Tibial nerve (tissue), 4 donors: Measurements from ENCODE around the gene ACOT4. TPM values are rescaled to one million over a fixed set of nuclear protein-coding genes. Genes with fewer than 3 reads are reported as not detected.
"Not testable (repeated sequence)": the region's sequence is repeated elsewhere in the genome, so short reads cannot be mapped to it uniquely, and the experiment has no call there.

Source experiments
- DNase-seq, 2 donors: peaks; one replicate each; pipeline ENCODE4 v3.0.0-alpha.2; 2019; ENCODE audit warnings: low spot score in 2 of 2
- H3K27ac ChIP-seq, 4 donors: fragments of 200-600 bp; sonication (generic) in 3 of 4; one replicate each; pipeline ENCODE4 v1.5.1; 2017 to 2019; ENCODE audit warnings: mild to moderate bottlenecking in 1 of 4
- H3K27me3 ChIP-seq, 2 donors: fragments of 200-600 bp; sonication (generic) in 1 of 2; one replicate each; pipeline versions ENCODE4 v1.5.1 to v1.6.0; 2017 to 2019
- H3K36me3 ChIP-seq, 3 donors: fragments of 200-600 bp; sonication (generic); one replicate each; pipeline ENCODE4 v1.5.1; 2018 to 2019
- H3K4me1 ChIP-seq, 4 donors: fragments of 200-600 bp; sonication (generic) in 3 of 4; one replicate each; pipeline ENCODE4 v1.5.1; 2017 to 2019
- H3K4me3 ChIP-seq, 4 donors: fragments of 200-600 bp; sonication (generic) in 3 of 4; one replicate each; pipeline ENCODE4 v1.5.1; 2017 to 2019; ENCODE audit warnings: mild to moderate bottlenecking in 1 of 4, moderate library complexity in 1 of 4
- H3K9me3 ChIP-seq, 4 donors: fragments of 200-600 bp; sonication (generic) in 3 of 4; one replicate each; pipeline ENCODE4 v1.5.1; 2017 to 2019
- CTCF ChIP-seq, 5 experiments: fragments of 200-600 bp in 3 of 5; fragments of 450-650 bp in 2 of 5; sonication (generic) in 3 of 5; IDR thresholded peaks; one replicate each; pipeline ENCODE4 v1.5.1; 2016 to 2019; ENCODE audit warnings: antibody characterized with exemption in 5 of 5, mild to moderate bottlenecking in 3 of 5, moderate library complexity in 2 of 5
- EP300 ChIP-seq, 2 donors: sonication (generic); formaldehyde crosslinking; IDR thresholded peaks; one replicate each; pipeline ENCODE4 v1.6.1; 2017; ENCODE audit warnings: antibody characterized with exemption in 2 of 2, mild to moderate bottlenecking in 1 of 2
- POLR2A ChIP-seq, 2 donors: fragments of 450-650 bp; IDR thresholded peaks; one replicate each; pipeline ENCODE4 v1.6.1; 2017; ENCODE audit warnings: antibody characterized with exemption in 2 of 2, mild to moderate bottlenecking in 2 of 2, moderate library complexity in 2 of 2
- WGBS, 2 donors: methylation state at CpG; one replicate each; pipeline ENCODE4 v1.1.5; 2018; 5-methylcytosine and 5-hydroxymethylcytosine counted together
- total RNA-seq, 4 donors: library from RNA; depleted of rRNA; stranded (reverse); fragments of >200 nt; gene quantifications; one replicate each; pipeline ENCODE4 v1.1.0, GENCODE V29; 2016

ACOT4 gene
- total RNA-seq, 4 donors from 2014 or later = 0.20 to 3.3 (median 1.6) TPM

- H3K4me3 ChIP-seq = peak overlapping the region; percentile 53 to 67 (median 62)
- no peak for DNase-seq
- 14 to 18% methylated on average over 46 to 52 of the region's 53 CpGs for WGBS, 2 donors
- H3K4me1 ChIP-seq = peaks cover 0 to 15% (median 6%) of the 10 kb centered on the region in 4 donors
- no peak for TF ChIP-seq EP300 (IDR thresholded peaks at IDR 0.05)
- no peak for TF ChIP-seq POLR2A (IDR thresholded peaks at IDR 0.05)
- TF ChIP-seq CTCF (IDR thresholded peaks at IDR 0.05) = peak in 4 of 5 experiments; percentile 7 to 32 (median 26)
- no peaks in the 10 kb centered on the region for H3K27me3 ChIP-seq
- H3K36me3 ChIP-seq = no peaks in the 10 kb centered on the region
- no peaks in the 10 kb centered on the region for H3K9me3 ChIP-seq
- peak overlapping the region in 2 of 4 donors; percentile 23 to 52 for H3K27ac ChIP-seq
These were observed 42.5 kb downstream of the ACOT4 start for GRCh38 chr14:73634011-73634833.

GRCh38 chr14:73636355-73636754 lies 44.7 kb downstream of the ACOT4 start:
- 79 to 89% methylated on average over 10 of the region's 10 CpGs for WGBS, 2 donors

GRCh38 chr14:73637830-73638229 lies 46.2 kb downstream of the ACOT4 start:
- H3K4me1 ChIP-seq = peaks cover 0 to 15% (median 5%) of the 10 kb centered on the region in 4 donors
- no peak for DNase-seq
- no peaks in the 10 kb centered on the region for H3K9me3 ChIP-seq
- no peak overlapping the region for H3K4me3 ChIP-seq
- TF ChIP-seq POLR2A (IDR thresholded peaks at IDR 0.05) (no peak), EP300 (IDR thresholded peaks at IDR 0.05) (no peak)
- H3K27ac ChIP-seq = no peak overlapping the region
- 69% methylated on average over 5 of the region's 5 CpGs for WGBS, 2 donors
- no peaks in the 10 kb centered on the region for H3K27me3 ChIP-seq
- no peaks in the 10 kb centered on the region for H3K36me3 ChIP-seq

More at GRCh38 chr14:73636355-73636754, 44.7 kb downstream of the ACOT4 start:
- peaks cover 0 to 15% (median 6%) of the 10 kb centered on the region in 4 donors for H3K4me1 ChIP-seq
- not testable (repeated sequence) for H3K9me3 ChIP-seq, H3K36me3 ChIP-seq, H3K27ac ChIP-seq, DNase-seq, H3K27me3 ChIP-seq, H3K4me3 ChIP-seq

GRCh38 chr14:73640796-73641365 lies 49.2 kb downstream of the ACOT4 start:
- Histone ChIP-seq H3K9me3 (no peaks in the 10 kb centered on the region), H3K4me1 (peaks cover 0 to 14% (median 7%) of the 10 kb centered on the region in 4 donors), H3K27ac (no peak overlapping the region), H3K27me3 (no peaks in the 10 kb centered on the region), H3K4me3 (no peak overlapping the region), H3K36me3 (no peaks in the 10 kb centered on the region)
- no peak for TF ChIP-seq POLR2A (IDR thresholded peaks at IDR 0.05)
- 96 to 97% methylated on average over 5 of the region's 5 CpGs for WGBS, 2 donors
- DNase-seq = no peak

- peak; percentile 78 for DNase-seq
- Histone ChIP-seq H3K36me3 (no peaks in the 10 kb centered on the region), H3K27ac (peak within 1 kb of the TSS; percentile 75 to 91 (median 88)), H3K4me3 (peak within 1 kb of the TSS; percentile 63 to 86 (median 70)), H3K9me3 (no peaks in the 10 kb centered on the region), H3K27me3 (no peaks in the 10 kb centered on the region), H3K4me1 (peaks cover 0 to 23% (median 7%) of the 10 kb centered on the region in 4 donors)
- TF ChIP-seq CTCF (IDR thresholded peaks at IDR 0.05) (peak in 1 of 5 experiments; percentile 20), POLR2A (IDR thresholded peaks at IDR 0.05) (peak in 1 of 2 donors; percentile 62), EP300 (IDR thresholded peaks at IDR 0.05) (peak; percentile 36 to 86)
- WGBS, 2 donors = 0 to 1% methylated on average over 39 to 43 of the region's 43 CpGs
These were observed 53.0 kb downstream of the ACOT4 start, which contains the start of gene DNAL1 for GRCh38 chr14:73644531-73645247. DNAL1 (plus strand) TSS chr14:73644986; CDS start chr14:73645040, 54 bp downstream.

GRCh38 chr14:73645248-73645610 lies 53.6 kb downstream of the ACOT4 start:
- Histone ChIP-seq H3K36me3 (no peaks in the 10 kb centered on the region), H3K4me1 (peaks cover 0 to 23% (median 7%) of the 10 kb centered on the region in 4 donors), H3K27ac (peak overlapping the region; percentile 75 to 91 (median 88)), H3K4me3 (peak overlapping the region; percentile 63 to 86 (median 70)), H3K9me3 (no peaks in the 10 kb centered on the region), H3K27me3 (no peaks in the 10 kb centered on the region)
- 3 to 6% methylated on average over 7 of the region's 7 CpGs for WGBS, 2 donors
- no peak for DNase-seq
- no peak for TF ChIP-seq EP300 (IDR thresholded peaks at IDR 0.05)
- TF ChIP-seq CTCF (IDR thresholded peaks at IDR 0.05) = no peak
- no peak for TF ChIP-seq POLR2A (IDR thresholded peaks at IDR 0.05)
